ENCODE results near the gene TTBK2. TPM values are rescaled to one million over a fixed set of nuclear protein-coding genes. Genes with fewer than 3 reads are reported as not detected.
"Not testable (repeated sequence)": the region's sequence is repeated elsewhere in the genome, so short reads cannot be mapped to it uniquely, and the experiment has no call there.

Gene TTBK2
- polyA plus RNA-seq, 4 donors: 8.1 to 12.2 (median 10.0) TPM

DNA sequence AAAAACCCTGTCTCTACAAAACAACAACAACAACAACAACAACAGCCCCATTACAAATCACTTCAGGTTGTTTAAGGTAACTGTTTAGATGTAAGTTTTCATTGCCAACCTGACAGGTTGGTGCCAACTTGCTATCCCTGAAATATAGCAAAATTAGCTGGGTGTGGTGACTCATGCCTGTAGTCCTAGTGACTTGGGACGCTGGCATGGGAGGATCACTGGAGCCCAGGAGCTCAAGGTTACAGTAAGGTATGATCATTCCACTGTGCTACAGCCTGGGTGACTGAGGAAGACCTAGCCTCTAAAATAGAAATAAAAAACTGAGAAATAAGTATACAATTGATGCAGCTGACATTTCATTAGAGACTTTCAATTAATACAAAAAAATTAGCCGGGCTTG lies 147.7 kb downstream of the TTBK2 start:
- DNase-seq (ENCODE audit: low read depth in 4 of 4, low spot score in 2 of 4): no peak

DNA sequence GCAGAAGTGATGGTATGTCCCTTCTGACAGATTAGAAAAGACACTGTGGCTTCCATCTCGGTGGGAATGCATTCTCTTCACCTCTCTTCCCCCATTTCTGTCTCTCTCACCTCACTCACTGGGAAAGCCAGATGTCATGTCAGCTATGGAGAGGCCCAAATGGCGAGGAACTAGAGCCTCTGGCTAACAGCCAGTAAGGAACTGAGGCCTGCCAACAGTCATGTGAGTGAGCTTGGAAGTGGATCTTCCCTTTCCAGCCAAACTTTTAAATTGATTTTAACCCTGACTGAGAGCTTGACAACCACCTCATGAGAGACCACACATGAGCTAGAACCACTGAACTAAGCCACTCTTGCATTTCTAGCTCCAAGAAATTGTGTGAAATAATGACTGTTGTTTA lies 148.4 kb downstream of the TTBK2 start:
- DNase-seq (ENCODE audit: low read depth in 4 of 4, low spot score in 2 of 4): no peak

DNA sequence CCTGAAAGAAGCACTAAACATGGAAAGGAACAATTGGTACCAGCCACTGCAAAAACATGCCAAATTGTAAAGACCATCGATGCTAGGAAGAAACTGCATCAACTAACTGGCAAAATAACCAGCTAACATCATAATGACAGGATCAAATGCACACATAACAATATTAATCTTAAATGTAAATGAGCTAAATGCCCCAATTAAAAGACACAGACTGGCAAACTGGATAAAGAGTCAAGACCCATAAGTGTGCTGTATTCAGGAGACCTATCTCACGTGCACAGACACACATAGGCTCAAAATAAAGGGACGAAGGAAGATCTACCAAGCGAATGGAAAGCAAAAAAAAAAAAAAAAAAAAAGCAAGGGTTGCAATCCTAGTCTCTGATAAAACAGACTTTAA lies 154.5 kb downstream of the TTBK2 start:
- not testable (repeated sequence) for DNase-seq (ENCODE audit: low read depth in 4 of 4, low spot score in 2 of 4)

DNA sequence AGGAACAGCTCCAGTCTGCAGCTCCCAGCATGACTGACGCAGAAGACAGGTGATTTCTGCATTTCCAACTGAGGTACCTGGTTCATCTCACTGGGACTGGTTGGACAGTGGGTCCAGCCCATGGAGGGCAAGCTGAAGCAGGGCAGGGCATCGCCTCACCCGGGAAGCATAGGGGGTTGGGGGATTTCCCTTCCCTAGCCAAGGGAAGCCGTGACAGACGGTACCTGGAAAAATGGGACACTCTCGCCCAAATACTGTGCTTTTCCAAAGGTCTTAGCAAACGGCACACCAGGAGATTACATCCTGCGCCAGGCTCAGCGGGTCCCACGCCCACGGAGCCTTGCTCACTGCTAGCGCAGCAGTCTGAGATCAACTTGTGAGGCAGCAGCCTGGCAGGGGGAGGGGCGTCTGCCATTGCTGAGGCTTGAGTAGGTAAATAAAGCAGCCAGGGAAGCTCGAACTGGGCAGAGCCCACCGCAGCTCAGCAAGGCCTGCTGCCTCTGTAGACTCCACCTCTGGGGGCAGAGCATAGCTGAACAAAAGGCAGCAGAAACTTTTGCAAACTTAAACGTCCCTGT lies 156.3 kb downstream of the TTBK2 start:
- DNase-seq (ENCODE audit: low read depth in 4 of 4, low spot score in 2 of 4): not testable (repeated sequence)

DNA sequence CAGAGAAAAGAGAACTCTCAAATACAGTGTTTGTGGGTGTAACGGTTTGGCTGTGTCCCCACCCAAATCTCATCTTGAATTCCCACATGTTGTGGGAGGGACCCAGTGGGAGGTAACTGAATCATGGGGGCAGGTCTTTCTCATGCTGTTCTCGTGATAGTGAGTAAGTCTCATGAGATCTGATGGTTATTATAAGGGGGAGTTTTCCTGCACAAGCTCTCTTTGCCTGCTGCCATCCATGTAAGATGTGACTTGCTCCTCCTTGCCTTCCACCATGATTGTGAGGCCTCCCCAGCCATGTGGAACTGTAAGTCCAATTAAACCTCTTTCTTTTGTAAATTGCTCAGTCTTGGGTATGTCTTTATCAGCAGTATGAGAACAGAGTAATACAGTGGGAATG lies 158.8 kb downstream of the TTBK2 start:
- not testable (repeated sequence) for DNase-seq (ENCODE audit: low read depth in 4 of 4, low spot score in 2 of 4)

DNA sequence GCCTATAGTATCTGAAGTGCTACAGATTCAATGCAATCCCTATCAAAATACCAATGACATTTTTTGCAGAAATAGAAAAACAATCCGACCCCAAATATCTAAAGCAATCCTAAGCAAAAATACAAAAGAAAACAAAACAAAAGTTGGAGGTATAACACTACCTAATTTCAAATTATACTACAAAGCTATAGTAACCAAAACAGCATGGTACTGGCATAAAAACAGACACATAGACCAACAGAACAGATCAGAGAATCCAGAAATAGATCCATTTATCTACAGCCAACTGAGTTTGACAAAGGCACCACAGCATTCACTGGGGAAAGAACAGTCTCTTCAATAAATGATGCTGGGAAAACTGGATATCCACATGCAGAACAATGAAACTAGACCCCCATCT lies 159.8 kb downstream of the TTBK2 start:
- no peak for DNase-seq (ENCODE audit: low read depth in 4 of 4, low spot score in 2 of 4)

DNA sequence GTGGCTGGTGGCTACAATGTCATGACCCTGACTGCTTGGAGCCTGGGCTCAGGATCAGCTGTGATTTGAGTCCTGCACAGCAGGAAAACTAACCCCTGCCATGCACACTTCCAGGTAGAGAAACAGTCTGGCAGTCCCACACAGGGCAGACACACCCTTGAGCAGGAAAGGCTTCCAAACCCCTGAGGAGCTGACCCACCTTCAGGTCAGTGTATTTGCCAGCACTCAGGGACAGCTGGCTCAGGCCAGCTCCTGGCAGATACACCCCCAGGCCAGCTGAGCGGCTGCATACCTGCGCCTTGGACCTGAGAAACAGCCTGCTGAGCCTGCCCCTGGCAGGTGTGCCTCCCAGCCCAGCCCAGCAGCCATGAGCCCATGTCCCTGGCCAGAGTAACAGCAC lies 161.5 kb downstream of the TTBK2 start:
- DNase-seq (ENCODE audit: low read depth in 4 of 4, low spot score in 2 of 4): no peak

DNA sequence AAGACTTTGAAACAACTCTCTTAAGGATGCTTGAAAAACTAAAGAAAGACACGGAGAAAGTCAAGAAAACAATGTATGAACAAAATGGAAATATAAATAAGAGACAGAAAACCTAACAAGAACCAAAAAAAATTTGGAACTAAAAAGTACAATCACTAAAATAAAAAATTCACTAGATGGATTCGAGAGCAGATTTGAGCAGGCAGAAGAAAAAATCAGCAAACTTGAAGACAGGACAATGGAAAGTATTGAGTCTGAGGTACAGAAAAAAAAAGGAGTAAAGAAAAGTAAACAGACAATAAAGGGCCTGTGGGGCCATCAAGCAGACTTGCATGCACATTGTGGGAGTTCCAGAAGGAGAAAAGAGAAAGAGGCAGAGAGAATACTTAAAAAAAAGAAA lies 170.3 kb downstream of the TTBK2 start:
- no peak for DNase-seq (ENCODE audit: low read depth in 4 of 4, low spot score in 2 of 4)

DNA sequence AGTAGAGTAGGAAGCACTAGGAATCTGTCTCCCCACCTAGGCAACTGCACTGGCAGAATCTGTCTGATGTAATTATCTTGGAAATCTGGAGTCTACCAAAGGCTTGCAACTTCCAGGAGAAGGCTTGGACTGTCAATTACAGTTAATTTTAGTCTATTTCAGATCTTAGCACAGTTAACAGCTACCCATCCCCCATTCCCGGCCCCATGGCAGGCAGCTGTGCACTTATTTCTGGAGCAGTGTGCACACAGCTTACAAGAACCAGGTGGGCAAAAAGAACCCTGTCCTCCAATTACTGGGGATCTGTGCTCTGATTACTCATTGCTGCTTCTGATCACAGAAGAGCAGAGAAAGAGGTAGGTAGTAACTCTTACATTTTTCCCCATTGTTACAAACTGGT lies 171.3 kb downstream of the TTBK2 start:
- DNase-seq (ENCODE audit: low read depth in 4 of 4, low spot score in 2 of 4): no peak

DNA sequence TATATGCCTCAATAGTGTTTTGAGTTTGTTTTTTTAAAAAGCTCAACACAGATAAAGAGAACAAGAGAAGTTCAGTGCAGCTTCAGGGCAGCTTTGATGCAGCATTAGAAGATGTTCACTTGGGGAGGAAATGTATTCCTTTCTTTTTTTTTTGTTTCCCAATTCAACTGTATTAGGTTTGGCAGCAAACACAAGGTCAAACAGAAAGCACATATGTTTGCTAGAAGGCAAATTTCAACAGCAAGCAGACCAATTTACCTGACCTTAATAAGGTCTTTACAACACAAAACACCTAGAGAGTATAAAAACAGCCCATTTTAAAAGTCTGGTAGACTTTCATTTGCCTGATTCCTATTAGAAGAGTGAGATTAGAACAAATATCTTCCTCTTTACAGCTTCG lies 176.4 kb downstream of the TTBK2 start:
- DNase-seq (ENCODE audit: low read depth in 4 of 4, low spot score in 2 of 4): no peak

DNA sequence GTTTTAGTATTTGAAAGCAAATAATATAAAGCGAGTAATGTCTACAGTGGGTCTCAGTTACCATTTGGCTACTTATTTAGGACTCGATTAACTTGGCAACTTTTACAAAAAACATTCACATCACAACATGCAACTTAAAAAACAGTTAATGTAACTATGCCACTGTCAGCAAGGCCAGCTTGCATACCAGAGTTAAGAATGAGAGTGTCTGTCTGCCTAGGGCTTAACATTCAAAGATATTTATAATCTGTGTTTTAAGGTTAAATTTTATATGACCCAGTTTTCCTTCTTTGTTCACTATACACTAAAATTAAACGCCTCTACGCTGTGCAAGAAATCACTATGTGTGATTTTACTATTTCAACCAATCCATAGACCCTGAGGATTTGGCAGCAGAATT lies 178.4 kb downstream of the TTBK2 start:
- DNase-seq (ENCODE audit: low read depth in 4 of 4, low spot score in 2 of 4): no peak

DNA sequence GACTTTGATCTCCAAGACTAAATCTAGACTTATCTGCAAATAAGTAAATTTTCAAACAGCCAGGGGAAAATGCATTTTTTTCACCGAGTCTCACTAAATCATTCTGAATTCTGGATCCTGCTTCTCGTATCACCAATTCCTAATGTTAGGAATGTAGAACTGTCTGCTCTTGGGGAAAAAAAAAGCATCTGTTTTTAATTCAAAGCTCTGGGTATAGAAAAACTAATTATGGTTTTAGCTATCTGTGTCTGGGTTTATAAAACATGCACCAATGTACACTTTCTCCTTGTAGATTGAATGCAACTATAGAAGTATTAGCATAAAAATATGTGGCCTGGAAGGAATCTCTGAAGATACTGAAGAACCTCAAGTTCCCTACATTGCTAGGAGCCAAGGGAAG lies 178.9 kb downstream of the TTBK2 start:
- DNase-seq (ENCODE audit: low read depth in 4 of 4, low spot score in 2 of 4): no peak

DNA sequence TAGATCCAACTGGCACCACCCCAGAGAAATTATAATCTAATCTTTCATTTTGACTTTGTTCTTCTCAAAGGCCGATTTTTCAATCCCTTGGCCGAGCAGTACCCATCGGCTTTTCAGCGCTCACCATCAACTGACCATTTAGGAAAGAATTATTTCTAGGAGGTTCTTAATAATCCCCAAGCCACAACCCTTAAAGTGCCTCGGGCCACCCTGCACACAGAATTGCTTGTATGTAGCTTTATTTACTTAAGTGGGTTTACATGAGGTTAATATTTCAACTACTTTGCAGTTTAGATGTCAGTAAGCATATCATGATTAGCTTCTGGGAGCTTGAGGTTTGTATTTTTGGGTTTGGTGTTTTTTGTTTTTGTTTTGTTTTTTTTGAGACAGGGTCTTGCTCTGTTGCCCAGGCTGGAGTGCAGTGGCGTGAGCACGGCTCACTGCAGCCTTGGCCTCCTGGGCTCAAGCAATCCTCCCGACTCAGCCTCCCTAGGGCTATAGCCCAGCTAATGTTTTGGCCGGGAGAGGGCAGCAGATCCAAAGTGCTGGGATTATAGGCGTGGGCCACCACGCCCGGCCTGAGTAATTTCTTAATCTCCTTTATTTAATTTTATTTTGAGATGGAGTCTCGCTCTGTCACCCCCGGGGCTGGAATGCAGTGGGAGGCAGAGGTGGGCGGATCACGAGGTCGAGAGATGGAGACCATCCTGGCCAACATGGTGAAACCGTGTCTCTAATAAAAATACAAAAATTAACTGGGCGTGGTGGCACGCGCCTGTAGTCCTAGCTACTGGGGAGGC lies 182.8 kb downstream of the TTBK2 start:
- DNase-seq (ENCODE audit: low read depth in 4 of 4, low spot score in 2 of 4): no peak

DNA sequence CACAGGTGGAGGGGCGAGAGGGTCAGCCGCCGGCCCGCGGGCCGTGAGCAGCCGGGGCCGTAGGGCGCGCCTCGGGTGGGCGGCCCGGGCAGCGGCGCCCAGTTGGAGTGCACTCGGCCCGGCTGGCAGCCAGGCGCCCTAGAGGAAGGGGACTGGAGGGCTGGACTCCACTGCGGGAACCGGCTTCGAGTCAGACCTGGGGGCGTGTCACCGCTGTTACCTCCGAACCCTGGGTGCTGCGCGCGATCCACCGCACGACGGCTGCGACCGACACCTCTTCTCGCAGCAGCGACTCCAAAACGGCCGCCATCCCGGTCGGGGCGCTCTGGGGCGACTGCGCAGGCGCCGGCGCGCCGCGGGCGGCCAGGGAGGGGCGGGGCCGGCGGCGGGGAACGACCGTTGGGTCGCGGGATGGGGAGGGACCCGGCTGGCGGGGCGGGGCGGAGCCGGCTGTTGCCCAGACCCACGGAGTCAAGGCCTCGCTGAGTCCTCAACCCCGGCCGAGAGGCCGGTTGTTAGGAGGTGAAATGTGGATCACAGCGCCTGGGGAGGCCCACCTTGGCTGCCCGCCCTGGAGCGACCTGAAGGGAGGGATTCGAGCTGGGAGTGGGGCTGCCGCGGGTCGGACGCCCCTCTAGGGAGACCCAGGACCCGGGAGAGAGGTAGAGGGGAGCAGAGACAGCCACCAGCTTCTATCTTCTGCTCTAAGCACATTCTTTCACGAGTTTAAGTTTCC lies 183.6 kb downstream of the TTBK2 start, which contains the start of gene CDAN1:
Gene CDAN1, minus strand, starts transcription at position 336 of the 736 bp plus-strand sequence. Its CDS starts 26 bp downstream, at position 310.
- DNase-seq (ENCODE audit: low read depth in 4 of 4, low spot score in 2 of 4): peak; percentile 48 to 79 (median 72)

DNA sequence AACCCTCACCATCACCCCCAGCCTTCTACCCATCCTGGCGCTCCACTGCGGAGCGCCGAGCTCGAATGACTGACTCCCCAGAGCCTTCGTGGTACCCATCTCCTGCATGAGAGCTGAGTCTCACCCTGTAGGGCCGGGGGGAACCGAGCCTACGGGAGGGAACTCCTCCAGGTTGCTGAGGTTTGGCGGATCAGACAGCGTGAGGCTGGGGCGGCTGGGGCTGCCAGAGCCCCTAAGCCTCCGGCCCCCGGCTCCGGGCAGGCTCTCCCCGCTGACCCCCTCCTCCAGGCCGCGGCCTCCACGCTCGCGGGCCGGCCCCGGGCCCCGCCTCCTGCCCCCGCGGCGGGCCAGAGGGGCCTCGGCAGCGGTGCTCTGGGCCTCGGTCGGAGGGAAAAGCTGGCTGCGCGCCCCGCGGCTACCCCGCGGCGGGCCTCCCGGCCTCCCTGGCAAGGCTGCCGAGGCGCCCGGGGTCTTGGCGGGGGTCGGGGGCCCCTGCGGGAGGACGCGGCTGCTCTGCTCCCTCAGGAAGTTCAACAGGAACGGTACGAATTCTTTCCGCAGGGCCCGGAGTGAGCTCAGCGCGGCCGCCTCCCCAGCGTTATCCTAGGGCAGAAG lies 184.3 kb downstream of the TTBK2 start:
- DNase-seq (ENCODE audit: low read depth in 4 of 4, low spot score in 2 of 4): peak in 1 of 4 donors; percentile 4

DNA sequence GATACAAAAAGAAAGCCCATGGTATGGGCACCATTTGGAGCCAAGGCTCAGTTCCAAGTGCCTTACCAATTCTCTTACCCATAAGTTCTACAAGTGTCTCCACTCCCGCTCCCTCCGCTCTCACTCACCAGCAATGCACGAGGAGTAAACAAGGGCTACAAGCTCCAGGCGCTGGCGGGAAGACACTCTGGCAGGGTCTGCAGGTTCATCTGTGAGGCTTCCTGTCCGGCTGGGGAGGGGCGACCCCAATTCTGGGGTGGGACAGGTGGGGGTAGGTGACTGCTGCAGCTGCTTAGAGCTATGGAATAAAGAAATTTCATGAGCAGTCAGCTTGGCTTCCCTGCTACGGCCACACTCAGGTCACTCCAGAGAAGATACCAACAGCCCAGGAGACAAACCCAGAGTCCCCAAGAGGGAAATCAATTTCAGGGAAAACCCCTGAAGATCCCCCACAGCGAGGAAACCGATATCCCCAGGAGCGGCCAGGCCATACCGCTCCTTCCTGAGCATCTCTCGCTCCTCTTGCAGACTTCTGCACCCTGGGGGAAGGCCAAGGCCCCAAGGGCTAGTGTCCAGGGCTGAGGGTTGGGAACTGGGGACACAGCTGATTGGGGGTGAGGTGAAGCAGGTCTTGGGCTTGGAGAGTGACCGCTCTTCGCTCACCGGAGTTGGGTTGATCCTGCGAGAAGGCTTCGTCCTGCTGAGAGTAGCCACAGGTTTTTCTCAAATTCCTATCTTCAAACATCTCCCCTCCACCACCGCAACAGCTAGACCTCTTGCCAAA lies 185.0 kb downstream of the TTBK2 start:
- DNase-seq (ENCODE audit: low read depth in 4 of 4, low spot score in 2 of 4): no peak

DNA sequence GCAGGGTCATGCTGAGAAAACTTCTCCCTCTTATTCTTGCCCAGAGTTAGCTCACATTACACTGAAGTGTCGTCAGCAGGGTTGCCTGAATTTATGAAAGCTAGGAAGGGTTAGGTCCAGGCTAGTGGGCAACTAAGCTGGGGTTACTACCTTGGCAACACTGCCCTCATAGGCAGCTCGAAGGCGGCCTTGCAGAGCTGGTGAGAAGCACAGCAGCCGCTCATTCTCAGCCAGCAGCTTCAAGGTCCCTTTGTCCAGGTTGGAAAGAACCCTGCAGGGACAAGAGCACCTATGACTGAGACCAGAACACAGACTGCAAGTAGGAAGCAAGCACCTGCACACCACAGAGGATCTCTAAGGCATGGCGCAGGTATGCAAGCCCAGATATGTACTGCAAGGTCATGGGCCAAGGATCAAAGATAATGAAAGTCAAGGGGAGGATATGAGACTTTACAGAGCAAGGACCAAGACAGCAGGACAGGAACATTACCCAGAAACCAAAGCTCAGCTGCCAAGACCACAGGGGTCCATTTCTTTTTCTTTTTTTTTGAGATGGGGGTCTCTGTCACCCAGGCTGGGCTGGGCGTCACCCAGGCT lies 186.4 kb downstream of the TTBK2 start:
- no peak for DNase-seq (ENCODE audit: low read depth in 4 of 4, low spot score in 2 of 4)

DNA sequence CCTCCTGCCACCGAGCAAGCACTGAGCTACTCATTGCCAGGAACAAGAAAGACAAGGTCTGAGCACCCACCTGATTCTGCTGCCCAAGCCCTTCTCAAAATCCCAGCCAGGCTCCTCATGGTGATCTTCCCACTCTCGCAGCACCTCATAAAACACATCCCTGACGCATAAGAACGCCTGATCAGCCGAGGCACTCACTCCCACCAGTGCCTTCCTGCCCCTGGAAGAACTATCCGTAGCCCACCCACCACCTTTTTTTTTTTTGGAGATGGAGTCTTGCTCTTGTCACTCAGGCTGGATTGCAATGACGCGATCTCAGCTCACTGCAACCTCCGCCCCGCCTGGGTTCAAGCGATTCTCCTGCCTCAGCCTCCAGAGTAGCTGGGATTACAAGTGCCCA lies 187.6 kb downstream of the TTBK2 start:
- no peak for DNase-seq (ENCODE audit: low read depth in 4 of 4, low spot score in 2 of 4)

DNA sequence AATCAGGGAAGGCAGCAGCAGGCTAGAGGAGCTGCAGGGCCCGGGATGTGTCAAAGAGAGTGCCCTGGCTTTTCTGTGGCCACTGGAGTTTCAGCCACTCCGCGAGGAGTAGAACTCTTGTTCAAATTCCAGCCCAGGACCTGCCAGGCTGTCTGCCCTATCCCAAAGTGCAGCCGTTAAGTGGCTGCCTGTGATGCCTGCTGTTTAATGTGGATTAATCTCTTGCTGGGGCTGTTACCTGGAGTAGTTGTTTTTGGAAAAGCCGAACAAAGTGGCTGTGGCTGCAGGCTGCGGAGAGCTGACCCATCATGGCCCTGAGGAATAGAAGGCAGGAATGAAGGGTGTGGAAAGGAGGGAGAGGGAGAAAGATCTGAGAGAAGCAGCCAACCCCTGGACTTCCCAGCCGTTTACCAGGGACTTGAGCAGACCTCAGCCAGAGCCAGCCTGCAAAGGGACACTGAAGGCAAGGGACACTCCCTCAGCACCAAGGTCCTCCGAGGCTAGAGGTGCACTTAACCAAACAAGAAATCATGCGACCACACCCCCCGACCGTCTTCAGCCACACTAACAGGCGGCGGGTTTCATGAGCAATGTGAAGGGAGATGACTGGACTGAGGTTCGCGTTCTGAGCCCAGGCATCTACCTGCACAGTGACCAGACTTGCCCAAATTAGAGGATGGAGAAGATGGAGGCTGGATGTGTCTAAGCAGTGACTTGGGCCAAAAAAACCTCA lies 188.3 kb downstream of the TTBK2 start:
- DNase-seq (ENCODE audit: low read depth in 4 of 4, low spot score in 2 of 4): no peak

Data from left renal cortex interstitium (tissue), 4 donors.